ENCODE results near the gene ABCC2.

DNA sequence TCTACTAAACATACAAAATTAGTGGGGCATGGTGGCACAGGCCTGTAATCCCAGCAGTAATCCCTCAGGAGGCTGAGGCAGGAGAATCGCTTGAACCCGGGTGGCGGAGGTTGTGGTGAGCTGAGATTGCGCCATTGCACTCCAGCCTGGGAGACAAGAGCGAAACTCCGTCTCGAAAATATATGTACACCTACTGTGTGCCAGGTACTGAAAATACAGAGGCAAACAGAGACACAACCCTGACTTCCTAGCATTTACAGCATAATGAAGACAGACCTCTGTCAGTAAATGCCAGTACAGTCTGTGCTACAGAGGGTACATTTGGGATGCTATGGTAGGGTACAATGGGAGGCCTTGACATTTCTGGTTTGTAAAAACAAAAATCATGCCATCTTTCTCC, 66.6 kb downstream of the ABCC2 start:
- TF ChIP-seq EZH2 (IDR thresholded peaks at IDR 0.05; ENCODE audit: low read length), result no peak
- TF ChIP-seq, protein P1, sequence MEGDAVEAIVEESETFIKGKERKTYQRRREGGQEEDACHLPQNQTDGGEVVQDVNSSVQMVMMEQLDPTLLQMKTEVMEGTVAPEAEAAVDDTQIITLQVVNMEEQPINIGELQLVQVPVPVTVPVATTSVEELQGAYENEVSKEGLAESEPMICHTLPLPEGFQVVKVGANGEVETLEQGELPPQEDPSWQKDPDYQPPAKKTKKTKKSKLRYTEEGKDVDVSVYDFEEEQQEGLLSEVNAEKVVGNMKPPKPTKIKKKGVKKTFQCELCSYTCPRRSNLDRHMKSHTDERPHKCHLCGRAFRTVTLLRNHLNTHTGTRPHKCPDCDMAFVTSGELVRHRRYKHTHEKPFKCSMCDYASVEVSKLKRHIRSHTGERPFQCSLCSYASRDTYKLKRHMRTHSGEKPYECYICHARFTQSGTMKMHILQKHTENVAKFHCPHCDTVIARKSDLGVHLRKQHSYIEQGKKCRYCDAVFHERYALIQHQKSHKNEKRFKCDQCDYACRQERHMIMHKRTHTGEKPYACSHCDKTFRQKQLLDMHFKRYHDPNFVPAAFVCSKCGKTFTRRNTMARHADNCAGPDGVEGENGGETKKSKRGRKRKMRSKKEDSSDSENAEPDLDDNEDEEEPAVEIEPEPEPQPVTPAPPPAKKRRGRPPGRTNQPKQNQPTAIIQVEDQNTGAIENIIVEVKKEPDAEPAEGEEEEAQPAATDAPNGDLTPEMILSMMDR (optimal IDR thresholded peaks at IDR 0.05 in 1 of 3, IDR thresholded peaks at IDR 0.05 in 1 of 3, conservative IDR thresholded peaks at IDR 0.05 in 1 of 3; ENCODE audit: extremely low read depth in 1 of 3, insufficient read depth in 2 of 3, low read length in 3 of 3), result no peak

Measured in keratinocyte (primary cell).